Kasumi-1 (cell line): ENCODE measurements around the gene CD300LG.

Source experiments
- DNase-seq, 2 experiments: peaks; one replicate each; lab custom pipeline; 2025; lab: John Stamatoyannopoulos, UW

CD300LG gene

GRCh38 chr17:43907425-43907981, 60.5 kb downstream of the CD300LG start, which contains the start of gene MPP2:
MPP2 (minus strand) TSS chr17:43907536; CDS start chr17:43904460, 3,076 bp downstream.
- DNase-seq: peak; percentile 33 to 65

DNA sequence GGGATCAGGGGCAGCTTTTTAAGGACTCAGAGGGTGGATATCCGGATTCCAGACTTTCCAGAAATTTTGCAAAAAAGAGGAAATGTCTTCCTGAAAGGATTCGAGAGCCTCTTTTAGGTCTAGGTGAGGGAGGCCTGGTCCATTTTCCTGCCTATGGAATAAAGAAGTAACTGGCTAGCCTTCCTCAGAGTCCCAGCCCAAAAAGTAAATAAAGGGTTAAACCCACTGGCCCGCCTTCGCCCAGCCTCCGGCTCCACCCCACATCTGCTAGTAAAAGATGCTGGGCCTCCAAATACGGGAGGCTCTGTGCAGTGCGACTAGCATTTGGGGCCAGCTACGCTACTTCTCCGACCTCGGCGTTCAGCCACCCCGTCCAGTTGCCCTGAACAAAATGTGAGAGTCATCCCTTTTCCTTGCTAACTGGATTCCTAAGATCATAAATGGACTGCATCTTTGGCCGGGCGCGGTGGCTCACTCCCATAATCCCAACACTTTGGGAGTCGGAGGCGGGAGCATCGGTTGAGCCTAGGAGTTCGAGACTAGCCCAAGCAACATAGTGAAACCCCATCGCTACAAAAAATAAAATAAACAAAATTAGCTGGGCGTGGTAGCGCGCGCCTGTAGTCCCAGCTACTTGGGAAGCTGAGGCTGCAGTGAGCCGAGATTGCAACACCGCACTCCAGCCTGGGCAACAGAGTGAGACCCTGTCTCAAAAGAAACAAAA, 61.2 kb downstream of the CD300LG start:
- peak; percentile 4 to 13 for DNase-seq

GRCh38 chr17:43909537-43910231, 62.7 kb downstream of the CD300LG start:
- no peak for DNase-seq

- DNase-seq: no peak
Measured at GRCh38 chr17:43911904-43912303, 64.9 kb downstream of the CD300LG start.

DNA sequence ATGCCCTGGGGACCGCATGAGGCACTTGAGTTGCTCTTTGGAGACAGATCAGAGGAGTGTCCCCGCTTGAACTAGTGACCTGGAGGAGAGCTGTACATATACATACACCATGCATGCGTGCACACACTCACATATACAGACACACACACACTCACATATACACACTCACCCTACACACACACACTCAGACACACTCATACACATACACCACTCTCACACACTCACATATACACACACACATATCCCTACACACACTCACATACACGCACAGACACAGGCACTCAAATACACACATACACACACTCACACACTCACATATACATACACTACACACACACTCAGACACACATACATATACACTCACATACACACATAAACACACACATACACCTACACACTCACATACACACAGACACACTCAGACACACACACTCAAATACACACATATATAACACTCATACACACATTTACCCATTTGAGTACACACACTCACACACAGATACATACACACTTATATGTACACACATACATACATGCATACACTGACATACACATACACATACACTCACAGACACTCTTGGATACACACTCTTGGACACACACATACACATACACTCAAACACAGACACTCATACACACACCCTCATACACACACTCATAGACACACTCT, 65.8 kb downstream of the CD300LG start:
- DNase-seq: no peak
